ENCODE data around the gene GNG13.
"Not testable (repeated sequence)": the region's sequence is repeated elsewhere in the genome, so short reads cannot be mapped to it uniquely, and the experiment has no call there.

The GNG13 gene

GRCh38 chr16:838741-839140 is 38.2 kb upstream of the GNG13 start:
- no peak overlapping the region for H3K4me3 Mint-ChIP-seq
- no peaks in the 10 kb centered on the region for H3K4me1 Mint-ChIP-seq (ENCODE audit: low read depth)
- no peaks in the 10 kb centered on the region for H3K36me3 Mint-ChIP-seq
- peaks cover 6% of the 10 kb centered on the region for H3K9me3 Mint-ChIP-seq (ENCODE audit: low read depth)
- no peaks in the 10 kb centered on the region for H3K27me3 Mint-ChIP-seq
- no peak overlapping the region for H3K27ac Mint-ChIP-seq

DNA sequence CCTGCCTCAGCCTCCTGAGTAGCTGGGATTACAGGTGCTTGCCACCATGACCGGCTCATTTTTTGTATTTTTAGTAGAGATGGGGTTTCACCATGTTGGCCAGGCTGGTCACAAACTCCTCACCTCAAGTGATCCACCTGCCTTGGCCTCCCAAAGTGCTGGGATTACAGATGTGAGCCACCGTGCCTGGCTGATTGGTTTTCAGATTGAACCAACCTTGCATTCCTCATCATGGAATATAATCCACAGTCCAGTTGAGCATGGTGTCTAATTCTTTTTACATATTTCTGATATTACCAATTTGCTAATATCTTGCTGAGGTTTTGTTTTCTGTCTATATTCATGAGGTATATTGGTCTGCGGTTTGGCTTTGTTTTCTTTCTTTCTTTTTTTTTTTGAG is 36.3 kb upstream of the GNG13 start:
- H3K27ac Mint-ChIP-seq; H3K4me3 Mint-ChIP-seq; H3K36me3 Mint-ChIP-seq; H3K4me1 Mint-ChIP-seq (ENCODE audit: low read depth); H3K27me3 Mint-ChIP-seq; H3K9me3 Mint-ChIP-seq (ENCODE audit: low read depth): not testable (repeated sequence)

DNA sequence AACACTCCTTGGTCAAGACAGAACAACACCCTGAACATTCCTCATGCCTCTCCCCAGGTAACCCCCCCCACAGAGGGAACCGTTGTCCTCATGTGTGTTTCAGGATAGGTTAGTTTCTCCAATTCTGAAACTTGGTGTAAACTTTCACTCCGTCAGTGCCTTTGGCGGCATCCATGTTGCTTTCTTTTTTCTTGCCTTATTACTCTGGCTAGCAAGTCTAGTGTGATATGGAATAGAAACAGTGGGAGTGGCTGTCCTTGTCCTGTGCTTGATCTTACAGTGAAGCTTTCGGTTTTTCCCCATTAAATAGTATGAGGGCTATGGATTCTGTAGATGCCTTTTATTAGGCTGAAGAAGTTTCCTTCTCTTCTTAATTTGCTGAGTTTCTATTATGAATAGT is 35.7 kb upstream of the GNG13 start:
- H3K27me3 Mint-ChIP-seq = no peaks in the 10 kb centered on the region
- H3K4me3 Mint-ChIP-seq = no peak overlapping the region
- H3K27ac Mint-ChIP-seq = no peak overlapping the region
- no peaks in the 10 kb centered on the region for H3K36me3 Mint-ChIP-seq
- H3K4me1 Mint-ChIP-seq (ENCODE audit: low read depth) = no peaks in the 10 kb centered on the region
- H3K9me3 Mint-ChIP-seq (ENCODE audit: low read depth) = peaks cover 6% of the 10 kb centered on the region

DNA sequence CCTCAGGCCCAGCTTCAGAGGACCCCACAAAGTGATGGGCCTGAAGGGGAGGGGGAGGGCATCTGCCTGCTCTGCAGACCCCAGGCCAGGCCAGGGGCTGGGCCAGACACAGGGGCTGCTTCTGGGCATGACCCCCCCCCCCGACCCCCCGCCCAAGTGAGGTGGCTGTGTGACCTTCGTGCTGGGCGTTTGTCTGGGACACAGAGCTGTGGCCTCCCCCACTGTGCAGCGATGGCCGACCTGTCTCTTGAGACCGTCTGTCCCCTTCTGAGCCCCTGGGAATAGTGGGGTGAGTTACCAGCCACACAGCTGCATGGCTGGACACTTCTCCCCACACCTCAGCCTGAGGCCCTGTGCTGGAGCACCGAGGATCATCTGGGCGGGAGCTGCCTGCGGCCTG is 34.8 kb upstream of the GNG13 start:
- Mint-ChIP-seq H3K9me3 (ENCODE audit: low read depth) (peaks cover 6% of the 10 kb centered on the region), H3K27ac (no peak overlapping the region), H3K4me1 (ENCODE audit: low read depth) (no peaks in the 10 kb centered on the region), H3K4me3 (no peak overlapping the region), H3K27me3 (no peaks in the 10 kb centered on the region), H3K36me3 (no peaks in the 10 kb centered on the region)

GRCh38 chr16:833411-833810 is 32.9 kb upstream of the GNG13 start:
- Mint-ChIP-seq H3K27ac (no peak overlapping the region), H3K4me1 (ENCODE audit: low read depth) (no peaks in the 10 kb centered on the region), H3K4me3 (no peak overlapping the region), H3K36me3 (no peaks in the 10 kb centered on the region), H3K9me3 (ENCODE audit: low read depth) (peaks cover 6% of the 10 kb centered on the region), H3K27me3 (peaks cover 2% of the 10 kb centered on the region)

- no peak overlapping the region for H3K4me3 Mint-ChIP-seq
Observed at GRCh38 chr16:832652-833336, 32.3 kb upstream of the GNG13 start.

DNA sequence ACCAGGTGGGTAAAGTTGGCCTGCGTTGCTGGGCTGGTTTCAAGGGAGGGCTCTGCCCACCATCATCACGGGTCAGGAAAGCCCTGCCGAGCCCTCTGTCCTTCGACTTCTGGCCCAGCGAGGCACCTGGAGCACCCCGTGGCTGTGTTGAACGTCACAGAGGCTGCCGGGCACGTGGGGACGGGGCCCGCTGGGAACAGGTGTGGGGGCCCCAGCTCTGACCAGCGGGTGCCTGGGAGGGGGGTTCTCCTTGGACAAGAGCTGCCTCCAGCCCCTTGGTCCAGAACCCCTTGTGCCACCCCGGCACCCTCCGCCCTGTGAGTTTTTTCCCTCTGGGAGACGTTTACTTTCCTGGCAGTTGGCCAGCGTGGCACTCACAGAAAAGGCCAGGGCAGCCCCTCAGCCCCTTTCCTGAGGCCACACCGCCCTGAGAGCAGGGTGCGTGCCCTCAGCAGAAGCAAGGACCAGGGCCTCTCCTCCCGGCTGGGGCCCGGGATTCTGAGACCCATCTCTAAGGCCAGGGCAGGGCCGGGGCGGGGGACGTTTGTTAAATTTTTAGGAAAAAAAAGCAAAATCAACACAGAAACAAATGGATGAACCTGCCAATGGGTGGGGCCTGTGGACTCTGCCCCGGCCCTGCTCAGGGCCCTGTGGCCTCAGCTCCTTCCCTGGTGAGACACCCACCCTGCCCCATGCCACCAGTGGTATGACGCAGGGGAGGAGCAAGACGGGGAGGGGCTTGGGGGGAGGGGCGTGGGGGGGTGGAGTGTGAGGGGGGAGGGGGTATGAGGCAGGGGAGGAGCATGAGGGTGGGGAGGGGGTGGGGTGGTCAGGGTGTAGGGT is 31.3 kb upstream of the GNG13 start:
- H3K27ac Mint-ChIP-seq = no peak overlapping the region
- H3K4me1 Mint-ChIP-seq (ENCODE audit: low read depth) = no peaks in the 10 kb centered on the region
- peaks cover 6% of the 10 kb centered on the region for H3K9me3 Mint-ChIP-seq (ENCODE audit: low read depth)
- H3K36me3 Mint-ChIP-seq = no peaks in the 10 kb centered on the region
- H3K27me3 Mint-ChIP-seq = peaks cover 2% of the 10 kb centered on the region
- no peak overlapping the region for H3K4me3 Mint-ChIP-seq

More at GRCh38 chr16:832652-833336, 32.3 kb upstream of the GNG13 start:
- H3K36me3 Mint-ChIP-seq = no peaks in the 10 kb centered on the region
- peaks cover 6% of the 10 kb centered on the region for H3K9me3 Mint-ChIP-seq (ENCODE audit: low read depth)
- H3K27me3 Mint-ChIP-seq = peaks cover 2% of the 10 kb centered on the region
- no peaks in the 10 kb centered on the region for H3K4me1 Mint-ChIP-seq (ENCODE audit: low read depth)
- no peak overlapping the region for H3K27ac Mint-ChIP-seq

- Mint-ChIP-seq H3K36me3 (no peaks in the 10 kb centered on the region), H3K27ac (no peak overlapping the region), H3K27me3 (peaks cover 2% of the 10 kb centered on the region), H3K4me1 (ENCODE audit: low read depth) (no peaks in the 10 kb centered on the region), H3K9me3 (ENCODE audit: low read depth) (no peaks in the 10 kb centered on the region), H3K4me3 (no peak overlapping the region)
Observed at GRCh38 chr16:830871-831570, 30.5 kb upstream of the GNG13 start.

- H3K27me3 Mint-ChIP-seq = peaks cover 2% of the 10 kb centered on the region
- no peak overlapping the region for H3K4me3 Mint-ChIP-seq
- H3K27ac Mint-ChIP-seq = no peak overlapping the region
- no peaks in the 10 kb centered on the region for H3K36me3 Mint-ChIP-seq
- no peaks in the 10 kb centered on the region for H3K4me1 Mint-ChIP-seq (ENCODE audit: low read depth)
- no peaks in the 10 kb centered on the region for H3K9me3 Mint-ChIP-seq (ENCODE audit: low read depth)
Observed at GRCh38 chr16:830107-830870, 29.8 kb upstream of the GNG13 start.

- peaks cover 2% of the 10 kb centered on the region for H3K27me3 Mint-ChIP-seq
- no peaks in the 10 kb centered on the region for H3K4me1 Mint-ChIP-seq (ENCODE audit: low read depth)
- H3K9me3 Mint-ChIP-seq (ENCODE audit: low read depth) = no peaks in the 10 kb centered on the region
- no peaks in the 10 kb centered on the region for H3K36me3 Mint-ChIP-seq
- H3K4me3 Mint-ChIP-seq = no peak overlapping the region
- H3K27ac Mint-ChIP-seq = no peak overlapping the region
Observed at GRCh38 chr16:828891-829290, 28.4 kb upstream of the GNG13 start.

- peaks cover 2% of the 10 kb centered on the region for H3K27me3 Mint-ChIP-seq
- no peak overlapping the region for H3K4me3 Mint-ChIP-seq
- H3K4me1 Mint-ChIP-seq (ENCODE audit: low read depth) = no peaks in the 10 kb centered on the region
- no peak overlapping the region for H3K27ac Mint-ChIP-seq
- no peaks in the 10 kb centered on the region for H3K9me3 Mint-ChIP-seq (ENCODE audit: low read depth)
- H3K36me3 Mint-ChIP-seq = no peaks in the 10 kb centered on the region
Observed at GRCh38 chr16:827513-827912, 27.0 kb upstream of the GNG13 start.

DNA sequence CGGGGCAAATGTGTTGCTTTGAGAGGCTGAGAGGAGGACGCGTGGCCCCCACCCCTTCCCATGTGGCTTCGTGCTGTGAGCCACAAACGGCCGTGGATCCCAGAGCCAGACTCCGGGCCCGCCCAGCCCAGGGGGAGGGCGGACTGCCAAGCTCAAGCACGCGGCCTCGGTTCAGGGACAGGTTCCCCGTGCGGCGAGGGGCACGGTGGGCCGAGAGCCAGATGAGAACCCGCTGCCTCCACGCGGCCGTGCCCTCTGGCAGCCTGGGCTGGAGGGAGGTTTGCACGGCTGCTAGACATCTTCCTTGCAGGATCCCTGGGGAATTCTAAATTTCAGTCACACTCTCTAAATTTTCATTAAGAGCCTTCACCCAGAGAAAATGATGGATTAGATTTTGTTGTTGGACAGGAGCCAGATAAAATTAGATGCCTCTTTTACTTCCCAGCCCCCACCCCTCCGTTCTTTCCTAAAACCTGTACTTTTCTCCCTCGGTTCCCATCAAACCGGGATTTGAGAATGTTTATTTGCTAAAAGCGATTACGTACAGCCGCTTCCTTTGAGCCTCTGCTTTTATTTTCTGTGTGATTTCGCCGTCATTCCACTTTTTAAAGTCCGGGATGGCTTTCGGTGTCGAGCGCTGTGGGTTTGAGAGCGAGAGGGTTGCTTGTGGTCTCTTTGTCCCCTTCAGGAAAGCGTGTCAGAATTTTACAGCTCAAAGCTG is 25.0 kb upstream of the GNG13 start:
- Mint-ChIP-seq H3K4me3 (no peak overlapping the region), H3K27me3 (peaks cover 2% of the 10 kb centered on the region), H3K27ac (no peak overlapping the region), H3K9me3 (ENCODE audit: low read depth) (no peaks in the 10 kb centered on the region), H3K36me3 (no peaks in the 10 kb centered on the region), H3K4me1 (ENCODE audit: low read depth) (no peaks in the 10 kb centered on the region)

DNA sequence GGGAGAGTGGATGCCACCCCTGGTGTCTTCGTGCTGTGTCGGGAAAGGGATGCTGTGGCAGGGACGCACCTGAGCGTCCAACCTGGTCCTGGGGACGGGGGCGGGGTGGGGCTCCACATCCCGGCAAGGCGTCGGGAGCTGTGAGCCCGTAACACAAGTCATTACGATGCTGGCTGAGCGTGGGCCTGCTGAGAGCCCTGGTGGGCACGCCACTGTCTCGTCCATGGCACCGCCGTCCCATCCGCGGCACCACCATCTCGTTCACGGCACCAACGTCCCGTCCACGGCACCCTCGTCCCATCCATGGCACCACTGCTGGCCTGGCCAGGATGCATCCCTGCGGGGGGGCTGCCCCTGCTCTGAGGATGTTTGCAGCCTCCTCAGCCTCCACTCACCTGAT is 24.1 kb upstream of the GNG13 start:
- H3K27ac Mint-ChIP-seq = no peak overlapping the region
- no peaks in the 10 kb centered on the region for H3K27me3 Mint-ChIP-seq
- no peaks in the 10 kb centered on the region for H3K36me3 Mint-ChIP-seq
- H3K4me1 Mint-ChIP-seq (ENCODE audit: low read depth) = peaks cover 6% of the 10 kb centered on the region
- H3K9me3 Mint-ChIP-seq (ENCODE audit: low read depth) = no peaks in the 10 kb centered on the region
- no peak overlapping the region for H3K4me3 Mint-ChIP-seq

GRCh38 chr16:824194-824593 is 23.7 kb upstream of the GNG13 start:
- Mint-ChIP-seq H3K27ac (no peak overlapping the region), H3K27me3 (no peaks in the 10 kb centered on the region)

More at GRCh38 chr16:824194-824593, 23.7 kb upstream of the GNG13 start:
- Mint-ChIP-seq H3K4me1 (ENCODE audit: low read depth) (peaks cover 10% of the 10 kb centered on the region), H3K9me3 (ENCODE audit: low read depth) (no peaks in the 10 kb centered on the region), H3K36me3 (no peaks in the 10 kb centered on the region), H3K4me3 (no peak overlapping the region)

Measured in activated naive CD8-positive, alpha-beta T cell (primary cell).